Suppressor macrophage treated with lipopolysaccharide for 1 hour (primary cell): Measurements from ENCODE around the gene TNFSF13.
"Not testable (repeated sequence)": the region's sequence is repeated elsewhere in the genome, so short reads cannot be mapped to it uniquely, and the experiment has no call there.

ENCODE experiments used
- DNase-seq, 3 donors: peaks; one replicate each; pipeline ENCODE4 v3.0.0-alpha.2; 2020 to 2022

The TNFSF13 gene

GRCh38 chr17:7592422-7593021 is 34.0 kb downstream of the TNFSF13 start:
- no peak for DNase-seq

GRCh38 chr17:7593296-7593695 is 34.7 kb downstream of the TNFSF13 start:
- no peak for DNase-seq

- not testable (repeated sequence) for DNase-seq
These were observed 39.0 kb downstream of the TNFSF13 start for GRCh38 chr17:7597561-7597960.

- no peak for DNase-seq
These were observed 47.7 kb downstream of the TNFSF13 start for GRCh38 chr17:7606280-7606679.

GRCh38 chr17:7610641-7611040 is 52.1 kb downstream of the TNFSF13 start:
- DNase-seq, result no peak
